ENCODE data around the gene GTF3C5.

GTF3C5 gene, protein sequence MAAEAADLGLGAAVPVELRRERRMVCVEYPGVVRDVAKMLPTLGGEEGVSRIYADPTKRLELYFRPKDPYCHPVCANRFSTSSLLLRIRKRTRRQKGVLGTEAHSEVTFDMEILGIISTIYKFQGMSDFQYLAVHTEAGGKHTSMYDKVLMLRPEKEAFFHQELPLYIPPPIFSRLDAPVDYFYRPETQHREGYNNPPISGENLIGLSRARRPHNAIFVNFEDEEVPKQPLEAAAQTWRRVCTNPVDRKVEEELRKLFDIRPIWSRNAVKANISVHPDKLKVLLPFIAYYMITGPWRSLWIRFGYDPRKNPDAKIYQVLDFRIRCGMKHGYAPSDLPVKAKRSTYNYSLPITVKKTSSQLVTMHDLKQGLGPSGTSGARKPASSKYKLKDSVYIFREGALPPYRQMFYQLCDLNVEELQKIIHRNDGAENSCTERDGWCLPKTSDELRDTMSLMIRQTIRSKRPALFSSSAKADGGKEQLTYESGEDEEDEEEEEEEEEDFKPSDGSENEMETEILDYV

DNA sequence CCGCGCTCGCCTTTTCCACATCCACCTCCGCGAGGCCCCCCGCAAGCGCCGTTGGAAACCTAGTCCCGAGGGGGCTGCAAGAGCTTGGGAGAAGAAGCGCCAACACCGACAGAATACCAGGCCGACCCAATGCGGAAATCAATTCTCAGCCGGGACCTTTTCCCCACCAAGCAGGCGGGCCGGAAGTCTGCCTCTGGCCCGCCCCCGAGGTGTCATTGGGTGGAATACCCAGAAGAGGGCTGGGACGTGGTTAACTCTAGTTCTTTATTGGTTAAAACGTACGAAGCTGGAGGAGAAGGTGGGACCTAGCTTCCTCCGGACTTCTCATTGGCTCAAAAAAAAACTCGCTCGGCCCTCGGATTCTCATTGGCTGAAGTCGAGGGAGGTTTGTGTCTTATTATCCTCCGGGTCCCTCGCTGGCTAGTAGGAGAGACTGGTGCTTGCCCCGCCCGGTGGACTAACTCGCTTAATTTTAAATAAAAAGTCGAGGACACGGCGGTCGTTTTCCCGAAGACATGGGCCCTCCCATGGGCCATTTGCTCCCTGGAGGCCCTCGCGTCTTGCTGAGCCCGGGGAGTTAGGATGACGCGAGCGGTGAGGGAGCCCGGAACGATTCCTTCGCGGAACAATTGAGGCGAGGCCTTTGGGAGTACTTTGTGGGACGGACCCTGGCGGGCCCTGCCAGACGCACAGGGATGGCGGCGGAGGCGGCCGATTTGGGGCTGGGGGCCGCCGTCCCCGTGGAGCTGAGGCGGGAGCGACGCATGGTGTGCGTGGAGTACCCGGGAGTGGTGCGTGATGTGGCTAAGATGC is at the start of gene GTF3C5:
GTF3C5 (plus strand) TSS at position 681 of the 813 bp plus-strand sequence; CDS start at position 696, 15 bp downstream.
- peak; percentile 99 for DNase-seq

DNA sequence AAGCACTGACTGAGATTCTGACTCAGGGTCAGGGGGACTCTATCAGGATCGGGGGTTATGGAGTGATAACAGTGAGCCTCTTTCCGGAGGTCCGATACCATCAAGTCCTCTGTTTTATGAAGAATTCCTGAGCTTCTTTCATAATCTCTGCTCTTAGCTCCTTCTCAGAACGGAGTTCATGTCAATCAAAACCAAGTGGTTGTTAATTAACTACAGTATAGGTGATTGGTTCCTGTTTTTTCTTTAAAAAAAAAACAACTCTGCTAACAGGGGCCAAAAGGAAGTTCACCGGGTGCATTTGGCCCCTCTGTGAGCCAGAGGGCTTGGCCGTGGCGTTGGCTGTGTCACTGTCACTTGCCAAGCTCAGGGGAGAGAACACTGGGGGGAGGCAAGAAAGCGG is 48.3 kb upstream of the GTF3C5 start:
- DNase-seq = no peak

DNA sequence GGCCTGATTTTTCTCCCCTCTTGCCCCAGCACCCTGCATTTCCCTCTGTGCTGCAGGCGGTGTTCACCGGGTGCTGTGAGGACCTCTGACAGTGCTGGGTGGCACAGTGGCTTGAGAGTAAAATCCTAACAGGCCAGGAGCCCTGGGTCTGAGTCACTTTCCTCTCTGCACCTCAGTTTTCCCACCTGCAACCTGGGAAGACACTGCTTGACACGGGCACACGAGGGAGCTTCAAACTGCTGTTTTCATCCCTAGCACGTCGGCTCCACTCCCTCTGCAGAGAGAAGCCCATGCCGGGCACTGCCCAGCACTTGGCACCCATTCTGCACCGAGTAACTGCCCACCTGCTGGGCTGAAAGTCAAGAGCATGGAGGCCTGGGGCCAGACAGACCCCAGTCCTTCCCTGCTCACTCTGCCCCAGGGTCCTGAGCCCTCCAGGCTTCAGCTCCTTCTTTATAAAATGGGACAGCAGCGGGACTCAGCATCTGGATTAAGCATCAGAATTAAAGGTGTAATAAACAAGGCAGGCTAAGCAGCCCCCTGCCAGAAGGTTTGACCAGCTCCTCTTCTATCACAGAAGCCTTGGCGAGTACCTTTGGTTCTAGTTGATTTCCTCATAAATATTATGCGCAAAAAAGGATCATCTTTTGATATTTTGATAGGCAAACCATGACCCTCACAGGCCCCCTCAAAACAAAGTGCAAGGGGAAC is 47.2 kb upstream of the GTF3C5 start:
- DNase-seq = no peak

DNA sequence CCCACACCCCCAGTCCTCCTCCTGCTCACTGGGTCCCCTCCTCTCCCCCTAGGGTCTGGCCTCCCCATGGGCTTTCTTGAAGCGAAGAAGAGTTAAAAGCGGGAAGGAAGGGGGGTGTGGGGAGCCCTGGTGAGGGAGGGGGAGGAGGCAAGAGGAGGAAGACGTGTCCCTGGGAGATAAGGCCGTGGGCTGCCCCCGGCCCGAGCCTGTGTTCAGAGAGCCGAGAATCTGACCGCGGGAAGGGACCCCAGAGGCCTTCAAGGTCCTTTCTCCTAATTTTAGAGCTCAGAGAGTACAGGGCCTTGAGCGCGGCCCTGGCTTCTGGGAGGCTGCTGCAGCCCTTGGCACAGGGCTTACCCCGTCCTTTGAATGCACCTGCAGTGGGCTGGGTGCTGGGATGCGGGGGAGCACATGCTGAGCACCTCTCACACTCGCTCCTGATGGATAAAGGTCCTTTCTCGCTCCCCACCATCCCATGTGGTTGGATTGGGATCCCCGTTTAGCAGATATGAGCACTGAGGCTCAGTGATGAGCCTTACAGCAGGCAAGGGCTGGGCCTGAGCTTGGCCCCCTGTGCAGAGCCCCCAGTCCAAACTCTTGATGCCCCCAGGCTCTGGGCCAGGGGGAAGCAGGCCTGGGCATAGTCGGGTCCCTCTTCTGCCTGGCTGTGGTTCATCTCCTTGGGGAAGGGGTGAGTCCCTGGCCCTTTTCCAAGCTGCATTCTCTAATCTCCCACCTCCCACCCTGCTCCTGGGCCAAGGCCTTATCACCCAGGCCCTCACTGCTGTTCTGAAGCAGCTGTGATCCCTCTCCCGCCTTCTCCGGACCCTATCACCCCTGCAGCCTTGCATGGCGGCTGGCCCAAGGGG is 46.4 kb upstream of the GTF3C5 start:
- no peak for DNase-seq

DNA sequence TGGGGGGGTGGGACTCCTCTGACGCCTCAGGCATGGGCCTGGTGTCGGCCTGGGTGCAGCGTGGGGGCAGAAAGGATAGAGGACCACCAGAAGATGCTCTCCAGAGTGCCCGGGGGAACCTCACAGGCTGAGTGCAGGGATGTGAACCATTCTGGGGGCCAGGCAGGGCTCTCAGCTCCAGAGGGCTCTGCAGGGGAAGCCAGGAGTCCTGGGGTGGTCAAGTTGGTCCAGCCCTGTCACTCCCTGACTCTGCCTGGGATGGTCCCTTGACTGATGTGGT is 45.8 kb upstream of the GTF3C5 start:
- no peak for DNase-seq

DNA sequence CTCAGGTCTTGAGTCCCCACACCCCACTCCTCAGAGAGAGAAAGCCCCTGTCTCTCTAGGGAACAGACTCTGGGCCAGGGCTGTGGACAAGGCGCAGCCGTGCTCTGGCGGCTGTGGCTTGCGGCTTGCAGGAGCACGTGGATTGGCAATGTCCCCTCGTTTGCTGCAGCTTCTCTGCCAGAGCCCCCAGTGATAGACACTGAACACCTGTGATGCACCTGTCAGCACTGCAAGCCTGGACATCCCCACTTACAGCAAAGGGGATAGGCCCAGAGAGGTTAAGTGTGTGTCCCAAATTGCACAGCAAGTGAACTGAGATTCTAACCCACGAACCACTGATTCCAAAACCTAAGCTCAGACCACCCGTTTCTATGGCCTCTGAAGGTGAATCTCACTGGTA is 45.3 kb upstream of the GTF3C5 start:
- DNase-seq = no peak

DNA sequence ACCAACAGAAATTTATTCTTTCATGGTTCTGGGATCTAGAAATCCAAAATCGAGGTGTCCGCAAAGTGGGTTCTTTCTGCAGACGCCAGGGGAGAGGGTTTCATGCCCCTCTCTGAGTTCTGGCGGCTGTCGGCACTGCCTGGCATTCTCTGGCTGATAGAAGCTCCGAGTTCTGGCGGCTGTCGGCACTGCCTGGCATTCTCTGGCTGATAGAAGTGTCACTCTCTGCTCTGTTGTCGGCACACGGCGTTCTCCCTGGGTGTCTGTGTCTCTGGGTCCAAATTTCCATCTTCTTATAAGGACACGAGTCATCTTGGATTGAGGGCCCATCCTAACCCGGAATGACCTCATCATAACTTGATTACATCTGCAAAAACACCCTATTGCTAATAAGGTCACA is 44.7 kb upstream of the GTF3C5 start:
- no peak for DNase-seq

DNA sequence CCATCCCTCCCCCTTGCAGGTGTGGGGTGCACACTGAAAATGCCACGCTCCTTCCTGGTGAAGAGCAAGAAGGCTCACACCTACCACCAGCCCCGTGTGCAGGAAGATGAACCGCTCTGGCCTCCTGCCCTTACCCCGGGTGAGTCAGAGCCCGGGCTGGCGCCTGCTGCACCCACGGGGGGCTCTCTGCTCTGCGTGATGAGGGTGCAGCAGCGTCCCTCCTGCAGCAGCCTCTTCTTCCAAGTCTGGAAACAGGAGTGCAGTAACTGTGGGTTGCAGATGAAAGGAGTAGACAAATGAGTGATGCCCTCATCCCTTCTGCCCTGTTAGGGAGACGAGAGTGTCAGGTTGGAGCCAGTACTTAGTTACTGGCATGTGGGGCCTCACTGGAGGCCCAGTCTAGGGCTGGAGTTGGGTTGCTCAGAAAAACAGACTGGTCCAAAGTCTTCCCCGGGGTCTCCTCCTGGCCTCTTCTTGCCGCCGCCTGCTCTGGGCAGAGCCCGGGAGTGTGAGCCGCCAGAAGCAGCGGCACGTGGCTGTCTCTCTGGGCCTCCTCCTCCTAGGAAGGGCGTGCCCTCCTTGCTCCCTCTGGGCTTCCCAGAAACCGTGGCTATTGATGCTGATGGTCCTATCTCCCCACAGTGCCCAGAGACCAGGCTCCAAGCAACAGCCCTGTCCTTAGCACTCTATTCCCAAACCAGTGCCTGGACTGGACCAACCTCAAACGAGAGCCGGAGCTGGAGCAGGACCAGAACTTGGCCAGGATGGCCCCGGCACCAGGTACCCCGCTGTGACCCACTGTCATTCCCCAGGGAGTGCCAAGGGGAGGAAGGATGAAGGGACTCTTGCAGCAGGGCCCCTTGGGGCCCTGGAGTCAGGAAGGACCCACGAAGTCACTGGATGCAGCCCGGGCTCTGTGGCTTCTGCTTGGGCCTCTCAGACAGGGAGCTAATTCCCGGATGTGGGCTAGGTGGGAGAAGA is 43.9 kb upstream of the GTF3C5 start:
- no peak for DNase-seq

DNA sequence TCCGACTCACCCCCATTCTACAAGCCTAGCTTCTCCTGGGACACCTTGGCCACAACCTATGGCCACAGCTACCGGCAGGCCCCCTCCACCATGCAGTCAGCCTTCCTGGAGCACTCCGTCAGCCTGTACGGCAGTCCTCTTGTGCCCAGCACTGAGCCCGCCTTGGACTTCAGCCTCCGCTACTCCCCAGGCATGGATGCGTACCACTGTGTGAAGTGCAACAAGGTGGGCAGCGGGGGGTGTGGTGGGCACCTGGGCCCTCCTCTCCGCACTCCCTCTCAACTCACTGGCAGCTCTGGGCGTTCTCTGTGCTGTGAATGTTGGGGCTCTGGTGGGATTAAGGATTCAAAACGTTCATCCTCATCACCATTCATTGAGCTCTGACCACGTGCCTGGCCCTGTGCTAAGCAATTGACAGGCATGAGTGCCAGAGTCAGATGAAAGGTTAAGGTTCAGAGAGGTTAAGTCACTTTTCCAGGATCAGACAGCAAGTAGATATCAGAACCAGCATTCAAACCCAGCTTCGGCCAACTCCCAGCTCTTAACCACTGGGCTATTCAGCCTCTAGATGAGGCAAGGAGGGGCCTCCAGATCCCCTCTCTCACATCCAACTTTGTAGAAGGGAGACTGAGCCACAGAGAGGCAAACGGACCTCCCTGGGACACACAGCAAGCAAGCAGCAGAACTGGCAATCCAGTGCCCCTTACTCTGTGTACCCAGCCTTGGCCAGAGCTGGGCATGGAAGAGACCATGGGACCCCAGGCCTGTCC is 42.4 kb upstream of the GTF3C5 start:
- no peak for DNase-seq

DNA sequence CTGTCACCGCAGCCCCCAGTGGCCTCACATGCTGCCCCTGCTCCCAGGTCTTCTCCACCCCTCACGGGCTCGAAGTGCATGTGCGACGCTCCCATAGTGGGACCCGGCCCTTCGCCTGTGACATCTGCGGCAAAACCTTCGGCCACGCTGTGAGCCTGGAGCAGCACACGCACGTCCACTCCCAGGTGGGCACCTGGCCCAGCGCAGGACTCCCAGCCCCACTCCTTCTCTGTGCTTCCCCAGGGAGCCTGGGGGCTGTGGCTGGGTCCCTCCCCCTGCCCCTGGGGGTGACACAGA is 41.8 kb upstream of the GTF3C5 start:
- no peak for DNase-seq

DNA sequence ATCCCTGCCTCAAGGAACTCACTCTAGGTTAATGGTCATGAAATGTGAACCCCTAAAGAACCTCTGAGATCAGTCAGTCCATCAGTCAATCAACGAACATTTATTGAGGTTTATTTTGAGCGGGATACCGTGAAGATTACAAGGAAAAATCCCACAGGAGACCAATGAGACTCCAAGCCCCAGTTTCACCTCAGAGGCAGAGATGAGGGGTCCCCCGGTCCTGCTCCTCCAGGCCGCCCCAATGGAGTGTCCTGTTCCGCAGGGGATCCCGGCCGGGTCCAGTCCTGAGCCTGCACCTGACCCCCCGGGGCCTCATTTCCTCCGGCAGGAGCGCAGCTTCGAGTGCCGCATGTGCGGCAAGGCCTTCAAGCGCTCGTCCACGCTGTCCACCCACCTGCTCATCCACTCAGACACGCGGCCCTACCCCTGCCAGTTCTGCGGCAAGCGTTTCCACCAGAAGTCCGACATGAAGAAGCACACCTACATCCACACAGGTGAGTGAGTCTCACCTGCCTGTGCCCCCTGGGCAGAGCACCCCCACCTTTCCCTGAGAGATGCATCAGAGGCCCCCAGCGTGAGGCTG is 41.3 kb upstream of the GTF3C5 start:
- DNase-seq = no peak

DNA sequence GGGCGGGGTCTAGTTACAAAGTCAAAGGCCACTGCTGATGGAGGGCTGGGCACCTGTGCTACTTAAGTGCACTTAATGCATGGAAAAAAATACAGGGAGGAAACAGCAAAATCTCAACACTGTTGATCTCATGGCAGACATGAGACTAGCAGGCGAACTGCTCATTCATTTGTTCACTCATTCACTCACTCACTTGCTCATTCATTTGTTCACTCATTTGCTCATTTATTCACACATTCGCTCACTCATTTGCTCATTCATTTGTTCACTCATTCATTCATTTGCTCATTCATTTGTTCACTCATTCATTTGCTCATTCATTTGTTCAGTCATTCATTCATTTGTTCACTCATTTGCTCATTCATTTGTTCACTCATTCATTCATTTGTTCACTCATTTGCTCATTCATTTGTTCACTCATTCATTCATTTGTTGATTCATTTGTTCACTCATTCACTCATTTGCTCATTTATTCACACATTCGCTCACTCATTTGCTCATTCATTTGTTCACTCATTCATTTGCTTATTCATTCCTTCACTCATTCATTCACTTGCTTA is 40.7 kb upstream of the GTF3C5 start:
- DNase-seq = peak; percentile 34

DNA sequence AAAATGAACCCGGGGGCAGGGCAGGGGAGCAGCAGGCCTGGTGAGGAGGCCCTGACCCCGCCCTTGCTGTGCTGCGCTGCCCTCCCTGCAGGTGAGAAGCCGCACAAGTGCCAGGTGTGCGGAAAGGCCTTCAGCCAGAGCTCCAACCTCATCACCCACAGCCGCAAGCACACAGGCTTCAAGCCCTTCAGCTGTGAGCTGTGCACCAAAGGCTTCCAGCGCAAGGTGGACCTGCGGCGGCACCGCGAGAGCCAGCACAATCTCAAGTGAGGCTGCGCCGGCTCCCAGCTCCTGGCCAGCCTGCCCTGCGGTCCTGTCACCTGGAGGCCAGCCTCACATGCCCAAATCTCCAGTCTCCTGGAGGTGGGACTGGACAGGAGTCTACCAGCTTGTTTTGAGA is 40.0 kb upstream of the GTF3C5 start:
- DNase-seq = peak; percentile 34

DNA sequence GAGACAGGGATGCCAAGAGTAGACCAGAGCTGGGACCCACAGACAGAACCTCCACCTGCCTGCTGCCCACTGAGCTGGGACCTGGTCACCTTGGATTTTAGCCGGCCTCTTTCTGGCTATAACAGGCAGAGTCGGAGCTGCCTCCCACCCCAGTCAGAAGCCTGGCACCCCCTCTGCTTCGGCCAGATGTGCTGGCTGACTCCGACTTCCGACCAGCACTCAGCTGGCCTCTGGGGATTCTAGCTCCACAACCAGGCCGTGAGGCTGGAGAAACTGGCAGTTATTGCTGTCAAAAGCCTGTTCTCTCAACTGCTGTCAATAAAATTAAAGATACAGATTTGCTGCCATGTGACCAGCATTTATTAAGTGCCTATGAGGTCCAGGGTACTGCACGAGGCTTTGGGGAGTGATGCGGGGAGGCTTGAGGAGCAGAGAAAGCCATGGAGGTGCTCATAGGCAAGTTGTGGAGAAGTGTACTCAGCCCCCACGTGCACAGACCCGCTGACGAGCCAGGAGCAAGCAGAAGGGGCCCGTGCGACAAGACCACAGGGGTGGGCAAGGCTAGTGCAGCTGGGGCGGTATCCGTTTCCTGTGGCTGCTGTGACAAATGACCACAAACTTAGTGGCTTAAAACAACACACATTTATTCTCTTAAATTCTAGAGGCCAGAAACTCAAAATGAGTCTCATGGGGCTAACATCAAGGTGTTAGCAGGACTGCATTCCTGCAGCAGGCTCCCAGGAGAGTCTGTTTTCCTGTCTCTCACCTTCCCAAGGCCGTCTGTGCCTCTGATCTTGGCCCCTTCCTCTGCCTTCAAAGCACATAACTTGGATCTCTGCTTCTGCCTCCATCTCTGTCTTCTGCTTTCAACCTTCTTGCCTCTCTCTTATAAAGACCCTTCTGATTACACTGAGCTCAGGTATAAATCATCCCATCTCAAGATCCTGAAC is 39.2 kb upstream of the GTF3C5 start:
- no peak for DNase-seq

DNA sequence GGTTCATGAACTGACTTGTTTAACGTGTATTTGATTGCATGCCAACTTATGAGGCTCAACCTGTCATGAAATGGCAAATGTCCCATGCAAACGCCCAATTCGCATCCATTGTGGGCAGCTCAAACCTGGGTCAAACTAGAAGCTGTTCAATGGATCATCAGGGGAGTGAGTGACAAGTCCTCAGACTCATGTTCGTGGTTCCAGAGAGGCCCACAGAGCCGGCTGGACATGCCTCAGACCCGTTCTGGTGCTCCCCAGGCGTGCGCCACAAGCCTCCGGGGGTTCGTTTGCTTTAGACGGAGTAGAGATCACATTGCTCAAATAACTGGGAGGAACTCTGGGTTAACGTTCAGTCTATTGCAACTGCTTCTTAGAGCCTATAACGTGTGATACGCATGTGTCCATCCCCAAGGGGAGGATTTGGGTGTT is 37.3 kb upstream of the GTF3C5 start:
- DNase-seq = no peak

DNA sequence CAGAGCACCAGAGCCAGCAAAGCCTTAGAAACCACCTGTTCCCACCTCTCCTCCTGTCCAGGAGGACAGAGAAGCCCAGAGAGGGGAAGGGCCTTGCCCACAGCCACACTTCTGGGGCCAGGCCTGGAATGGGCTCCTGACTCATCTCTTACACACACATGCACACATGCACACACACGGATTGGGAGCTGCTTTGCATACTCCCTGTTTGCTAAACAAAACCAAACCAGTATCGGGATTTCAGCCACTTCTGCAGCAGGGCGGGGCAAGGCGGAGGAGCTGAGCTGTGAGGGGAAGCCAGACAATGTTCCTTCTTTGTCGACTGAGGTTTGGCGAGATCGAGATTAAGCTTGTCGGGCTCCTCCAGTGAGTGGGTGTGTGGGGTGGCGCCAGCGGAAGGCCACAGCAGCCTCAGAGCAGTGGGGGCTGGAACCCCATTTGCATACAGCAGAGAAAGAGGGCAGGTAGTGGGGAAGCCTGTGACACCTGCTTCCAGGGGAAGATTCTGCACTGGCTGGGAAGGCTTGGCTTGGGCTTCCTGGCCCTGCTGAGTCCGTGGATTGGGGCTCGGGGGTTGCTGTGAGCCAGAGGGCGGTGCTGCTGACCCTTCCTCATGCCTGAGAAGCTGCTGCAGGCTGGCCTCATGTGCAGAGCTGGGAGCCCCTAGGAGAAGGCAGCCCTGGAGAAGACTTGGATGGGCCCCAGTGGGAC is 36.2 kb upstream of the GTF3C5 start:
- DNase-seq = no peak

DNA sequence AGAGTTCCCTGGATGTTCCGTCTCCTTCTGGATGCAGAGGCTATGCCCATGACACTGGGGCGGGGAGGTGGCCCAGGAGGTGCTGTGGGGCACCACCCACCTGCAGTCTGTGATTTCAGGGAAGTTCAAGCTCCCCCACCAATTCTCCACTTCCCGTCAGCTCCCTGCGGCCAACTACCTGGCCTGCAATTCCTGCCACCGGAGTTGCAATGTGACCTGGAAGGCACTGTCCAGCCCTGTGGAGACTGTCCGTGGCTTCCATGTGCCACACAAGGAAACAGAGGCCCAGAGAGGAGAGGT is 35.7 kb upstream of the GTF3C5 start:
- DNase-seq = no peak

DNA sequence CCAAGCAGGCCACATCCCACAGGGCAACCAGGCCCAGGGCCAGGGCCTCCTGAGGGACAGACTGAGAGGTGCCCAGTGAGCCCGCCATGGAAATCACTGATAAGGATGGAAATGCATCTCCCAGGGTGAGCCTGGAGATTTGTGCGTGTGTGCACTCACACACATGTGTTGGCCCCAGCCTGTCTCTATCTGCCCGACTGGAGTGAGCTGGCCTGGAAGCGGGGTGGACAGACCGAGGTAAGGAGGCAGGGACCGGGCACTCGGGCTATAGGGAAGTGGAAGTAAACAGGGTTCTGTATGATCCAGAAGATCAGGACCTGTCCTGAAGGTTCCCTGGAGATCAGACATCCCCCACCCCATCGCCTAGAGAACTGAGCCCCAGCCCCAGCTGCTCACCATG is 34.9 kb upstream of the GTF3C5 start:
- DNase-seq = no peak

Data from DMS153 (cell line).